ENCODE data around the gene RBM39.

The RBM39 gene

DNA sequence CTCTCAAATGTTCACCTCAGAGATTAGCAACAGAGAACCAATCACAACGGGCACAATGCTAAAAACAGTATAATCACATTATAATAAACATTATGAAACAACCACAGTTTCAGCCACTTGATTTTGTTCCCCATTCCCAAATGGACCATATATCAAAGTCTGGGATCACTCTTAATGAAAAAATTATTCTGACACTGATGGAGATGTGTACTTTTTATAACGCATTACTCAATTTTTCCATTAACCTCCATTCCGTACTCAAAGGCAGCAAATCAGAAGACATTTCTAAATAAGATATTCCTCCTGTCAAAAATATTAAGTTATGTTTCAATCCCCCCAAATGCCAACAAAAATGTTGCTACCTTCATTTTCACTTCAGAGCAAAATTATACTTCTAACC is 80.2 kb downstream of the RBM39 start:
- CTCF ChIA-PET = no interaction called here
- no peak for DNase-seq (ENCODE audit: extremely low spot score)
- TF ChIP-seq, protein P1, sequence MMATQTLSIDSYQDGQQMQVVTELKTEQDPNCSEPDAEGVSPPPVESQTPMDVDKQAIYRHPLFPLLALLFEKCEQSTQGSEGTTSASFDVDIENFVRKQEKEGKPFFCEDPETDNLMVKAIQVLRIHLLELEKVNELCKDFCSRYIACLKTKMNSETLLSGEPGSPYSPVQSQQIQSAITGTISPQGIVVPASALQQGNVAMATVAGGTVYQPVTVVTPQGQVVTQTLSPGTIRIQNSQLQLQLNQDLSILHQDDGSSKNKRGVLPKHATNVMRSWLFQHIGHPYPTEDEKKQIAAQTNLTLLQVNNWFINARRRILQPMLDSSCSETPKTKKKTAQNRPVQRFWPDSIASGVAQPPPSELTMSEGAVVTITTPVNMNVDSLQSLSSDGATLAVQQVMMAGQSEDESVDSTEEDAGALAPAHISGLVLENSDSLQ (IDR thresholded peaks at IDR 0.05) = peak; percentile 67
- no peak for TF ChIP-seq L3MBTL2 (conservative IDR thresholded peaks at IDR 0.05)
- POLR2A ChIA-PET = interaction anchor here (1.8 kb wide), 1 partner anchor 80 kb away, joined by 4 read pairs; the partner anchor contains the start of gene RBM39

GRCh38 chr20:35661053-35661452 is 81.0 kb downstream of the RBM39 start:
- DNase-seq (ENCODE audit: extremely low spot score) = no peak
- CTCF ChIA-PET = no interaction called here
- POLR2A ChIA-PET = interaction anchor here (1.3 to 1.8 kb wide), 2 partner anchors 38 to 81 kb away, joined by 4 to 5 read pairs; partner anchors contain the start of genes NFS1, RBM39 and ROMO1
- TF ChIP-seq BHLHE40 (IDR thresholded peaks at IDR 0.05; ENCODE audit: borderline replicate concordance) (no peak), ELF4 (IDR thresholded peaks at IDR 0.05) (no peak), NFRKB (IDR thresholded peaks at IDR 0.05) (no peak), FOXM1 (IDR thresholded peaks at IDR 0.05; ENCODE audit: borderline replicate concordance) (no peak), LEF1 (IDR thresholded peaks at IDR 0.05; ENCODE audit: borderline replicate concordance) (no peak), HDGF (IDR thresholded peaks at IDR 0.05; ENCODE audit: borderline replicate concordance) (no peak), SUZ12 (IDR thresholded peaks at IDR 0.05) (no peak), FOXK2 (IDR thresholded peaks at IDR 0.05) (no peak), CTBP1 (IDR thresholded peaks at IDR 0.05; ENCODE audit: borderline replicate concordance) (no peak), L3MBTL2 (conservative IDR thresholded peaks at IDR 0.05) (no peak), ARNT (IDR thresholded peaks at IDR 0.05) (no peak), FOXA1 (IDR thresholded peaks at IDR 0.05) (no peak), ZNF384 (IDR thresholded peaks at IDR 0.05) (no peak), TARDBP (IDR thresholded peaks at IDR 0.05) (no peak), SP1 (IDR thresholded peaks at IDR 0.05) (no peak)
- TF ChIP-seq, protein P1 (IDR thresholded peaks at IDR 0.05) = no peak

DNA sequence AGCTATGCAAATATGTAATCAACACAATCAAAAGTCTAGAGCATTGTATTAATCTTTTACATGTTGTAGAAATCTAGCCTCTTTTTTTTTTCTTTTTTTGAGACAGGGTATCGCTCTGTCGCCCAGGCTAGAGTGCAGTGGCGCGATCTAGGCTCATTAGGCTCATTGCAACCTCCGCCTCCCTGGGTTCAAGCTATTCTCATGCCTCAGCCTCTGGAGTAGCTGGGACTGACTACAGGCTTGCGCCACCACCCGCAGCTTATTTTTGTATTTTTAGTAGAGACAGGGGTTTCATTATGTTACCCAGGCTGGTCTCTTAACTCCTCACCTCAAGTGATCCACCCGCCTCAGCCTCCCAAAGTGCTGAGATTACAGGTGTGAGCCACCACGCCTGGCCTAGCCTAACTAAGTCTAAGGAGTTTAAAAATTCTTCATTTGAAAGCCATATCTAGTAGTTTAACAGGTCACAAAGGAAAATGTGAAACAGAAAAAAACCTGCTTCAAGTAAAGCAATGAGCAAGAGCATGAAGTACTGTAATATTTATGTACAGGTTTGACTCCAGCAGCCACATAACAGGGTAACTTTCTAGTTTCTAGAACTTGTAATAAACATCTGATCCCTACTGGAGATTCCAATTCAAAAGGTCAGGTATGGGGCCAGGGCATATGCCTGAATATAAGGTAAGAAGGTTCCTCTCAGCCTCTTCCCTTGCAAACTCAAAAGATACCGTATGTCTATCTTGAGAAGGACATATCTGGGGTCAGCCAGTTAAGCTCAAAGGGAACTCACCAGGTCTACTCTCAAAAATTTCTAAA is 81.7 kb downstream of the RBM39 start:
- no peak for DNase-seq (ENCODE audit: extremely low spot score)
- no peak for TF ChIP-seq ELF4 (IDR thresholded peaks at IDR 0.05)
- no peak for TF ChIP-seq HDGF (IDR thresholded peaks at IDR 0.05; ENCODE audit: borderline replicate concordance)
- no peak for TF ChIP-seq LEF1 (IDR thresholded peaks at IDR 0.05; ENCODE audit: borderline replicate concordance)
- no peak for TF ChIP-seq L3MBTL2 (conservative IDR thresholded peaks at IDR 0.05)
- TF ChIP-seq, protein P1 (IDR thresholded peaks at IDR 0.05) = no peak
- no peak for TF ChIP-seq NFRKB (IDR thresholded peaks at IDR 0.05)
- no peak for TF ChIP-seq BHLHE40 (IDR thresholded peaks at IDR 0.05; ENCODE audit: borderline replicate concordance)
- no peak for TF ChIP-seq TARDBP (IDR thresholded peaks at IDR 0.05)
- TF ChIP-seq ARNT (IDR thresholded peaks at IDR 0.05) = no peak
- TF ChIP-seq ZNF384 (IDR thresholded peaks at IDR 0.05) = no peak
- no peak for TF ChIP-seq CTBP1 (IDR thresholded peaks at IDR 0.05; ENCODE audit: borderline replicate concordance)
- TF ChIP-seq SUZ12 (IDR thresholded peaks at IDR 0.05) = no peak
- no peak for TF ChIP-seq FOXA1 (IDR thresholded peaks at IDR 0.05)
- TF ChIP-seq FOXK2 (IDR thresholded peaks at IDR 0.05) = no peak
- no peak for TF ChIP-seq SP1 (IDR thresholded peaks at IDR 0.05)
- TF ChIP-seq FOXM1 (IDR thresholded peaks at IDR 0.05; ENCODE audit: borderline replicate concordance) = no peak
- CTCF ChIA-PET = interaction anchor here (1.0 to 1.1 kb wide), 2 partner anchors 18 to 294 kb away, joined by 3 to 4 read pairs; partner anchors contain the start of gene SCAND1
- POLR2A ChIA-PET = interaction anchor here (1.3 to 1.8 kb wide), 2 partner anchors 39 to 82 kb away, joined by 4 to 5 read pairs; partner anchors contain the start of genes NFS1, RBM39 and ROMO1

DNA sequence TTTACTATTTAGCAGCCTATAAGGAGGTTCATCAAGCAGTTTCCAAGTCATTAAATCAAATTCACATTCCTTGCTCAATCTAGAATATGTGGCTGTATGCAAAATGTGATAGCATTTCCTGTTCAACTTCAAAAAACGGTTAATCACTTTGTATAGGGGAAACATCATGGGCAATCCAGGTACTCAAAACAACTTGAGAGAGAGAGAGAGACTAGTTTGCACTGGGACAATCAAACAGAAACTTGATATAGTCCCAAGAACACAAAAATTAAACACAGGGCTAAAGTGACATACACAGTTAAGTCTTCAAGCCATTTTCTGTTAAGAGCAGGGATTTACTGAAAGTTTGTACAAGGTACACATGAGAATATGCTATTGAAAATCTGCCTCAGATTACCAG is 84.8 kb downstream of the RBM39 start:
- CTCF ChIA-PET = no interaction called here
- POLR2A ChIA-PET = interaction anchor here (1.4 kb wide), 1 partner anchor 85 kb away, joined by 3 read pairs; the partner anchor contains the start of gene RBM39
- TF ChIP-seq BHLHE40 (IDR thresholded peaks at IDR 0.05; ENCODE audit: borderline replicate concordance) (no peak), SP1 (IDR thresholded peaks at IDR 0.05) (no peak), SUZ12 (IDR thresholded peaks at IDR 0.05) (no peak), FOXA1 (IDR thresholded peaks at IDR 0.05) (no peak), ARNT (IDR thresholded peaks at IDR 0.05) (no peak), TARDBP (IDR thresholded peaks at IDR 0.05) (no peak), ZNF384 (IDR thresholded peaks at IDR 0.05) (no peak), NFRKB (IDR thresholded peaks at IDR 0.05) (no peak), CTBP1 (IDR thresholded peaks at IDR 0.05; ENCODE audit: borderline replicate concordance) (no peak), LEF1 (IDR thresholded peaks at IDR 0.05; ENCODE audit: borderline replicate concordance) (no peak), FOXM1 (IDR thresholded peaks at IDR 0.05; ENCODE audit: borderline replicate concordance) (no peak), ELF4 (IDR thresholded peaks at IDR 0.05) (no peak), HDGF (IDR thresholded peaks at IDR 0.05; ENCODE audit: borderline replicate concordance) (no peak), FOXK2 (IDR thresholded peaks at IDR 0.05) (no peak), L3MBTL2 (conservative IDR thresholded peaks at IDR 0.05) (no peak)
- TF ChIP-seq, protein P1 (IDR thresholded peaks at IDR 0.05) = no peak
- no peak for DNase-seq (ENCODE audit: extremely low spot score)

DNA sequence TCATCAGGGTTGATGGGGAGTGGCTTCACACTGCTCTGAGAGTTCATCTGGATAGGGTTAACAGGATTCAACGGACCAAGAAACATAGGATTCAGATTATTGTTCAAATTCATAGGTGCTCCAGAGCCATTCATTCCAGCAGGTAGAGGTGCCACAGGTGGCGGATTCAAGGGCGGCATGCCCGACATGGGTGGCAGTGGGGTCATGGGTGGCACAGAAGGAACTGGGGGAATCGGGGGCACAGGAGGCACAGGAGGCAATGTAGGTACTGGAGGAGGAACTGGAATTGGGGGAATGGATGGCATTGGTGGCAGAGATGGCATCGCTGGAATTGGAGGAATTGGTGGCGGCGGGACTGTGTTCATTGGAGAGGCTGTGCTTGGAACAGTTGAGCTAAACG is 87.6 kb downstream of the RBM39 start:
- TF ChIP-seq SP1 (IDR thresholded peaks at IDR 0.05) (no peak), TARDBP (IDR thresholded peaks at IDR 0.05) (no peak), L3MBTL2 (conservative IDR thresholded peaks at IDR 0.05) (no peak), FOXM1 (IDR thresholded peaks at IDR 0.05; ENCODE audit: borderline replicate concordance) (no peak), ELF4 (IDR thresholded peaks at IDR 0.05) (no peak), FOXA1 (IDR thresholded peaks at IDR 0.05) (no peak), SUZ12 (IDR thresholded peaks at IDR 0.05) (no peak), LEF1 (IDR thresholded peaks at IDR 0.05; ENCODE audit: borderline replicate concordance) (no peak), FOXK2 (IDR thresholded peaks at IDR 0.05) (no peak), BHLHE40 (IDR thresholded peaks at IDR 0.05; ENCODE audit: borderline replicate concordance) (no peak), ZNF384 (IDR thresholded peaks at IDR 0.05) (no peak), NFRKB (IDR thresholded peaks at IDR 0.05) (no peak), CTBP1 (IDR thresholded peaks at IDR 0.05; ENCODE audit: borderline replicate concordance) (no peak)
- DNase-seq (ENCODE audit: extremely low spot score) = no peak
- ChIA-PET POLR2A (interaction anchor here (3.1 kb wide), 1 partner anchor 10 kb away, joined by 12 read pairs; the partner anchor contains the start of genes CPNE1 and RBM12), CTCF (no interaction called here)
